ENCODE data around the gene RPS27L.

RPS27L gene

DNA sequence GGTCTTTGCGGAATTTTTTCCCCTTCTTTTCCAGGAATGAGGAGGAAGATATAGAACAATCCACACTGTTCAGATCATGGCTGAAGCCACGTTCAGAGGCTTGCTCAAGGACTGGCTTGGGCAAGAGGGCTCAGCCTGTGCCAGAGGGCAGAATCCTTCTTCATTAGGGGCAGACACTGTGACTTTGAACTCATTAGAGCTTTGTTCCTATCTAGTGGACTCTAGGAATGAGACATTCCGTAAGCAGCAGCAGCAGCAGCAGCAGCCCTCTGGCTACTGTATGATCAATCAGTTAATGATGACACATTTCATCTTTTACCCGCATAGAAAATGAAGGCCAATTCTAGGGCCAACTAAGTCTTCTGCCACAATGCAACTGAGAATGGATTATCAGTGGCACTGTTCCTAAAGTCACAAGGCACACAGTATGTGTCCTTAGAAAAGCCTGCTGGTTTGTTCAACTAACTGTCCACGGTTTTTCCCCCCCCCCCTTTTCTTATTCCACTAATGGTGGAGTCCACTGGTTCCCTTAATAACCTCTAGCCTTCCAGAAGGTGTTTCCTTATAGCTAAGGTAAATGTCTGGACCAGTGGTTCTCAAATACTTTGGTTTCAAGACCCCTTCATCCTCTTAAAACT is 30.4 kb upstream of the RPS27L start:
- DNase-seq = no peak

DNA sequence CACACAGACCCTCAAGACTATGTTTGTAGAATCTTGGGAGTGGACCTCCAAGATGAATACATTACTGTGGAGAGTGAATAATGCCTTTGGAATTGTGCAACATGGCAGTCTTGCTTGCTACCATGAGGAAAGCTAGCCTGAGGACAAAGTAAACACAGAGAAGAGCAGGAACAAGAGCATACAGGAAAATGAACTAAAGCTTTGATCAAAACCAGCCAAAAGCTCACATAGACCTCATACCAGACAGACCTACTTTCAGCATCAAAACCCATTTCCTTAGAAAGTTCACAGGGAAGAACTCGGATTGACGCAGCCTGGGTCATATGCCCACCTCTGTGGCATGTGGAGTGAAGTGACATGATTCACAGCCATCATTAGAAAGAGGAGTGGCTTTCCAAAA is 28.8 kb upstream of the RPS27L start:
- no peak for DNase-seq

DNA sequence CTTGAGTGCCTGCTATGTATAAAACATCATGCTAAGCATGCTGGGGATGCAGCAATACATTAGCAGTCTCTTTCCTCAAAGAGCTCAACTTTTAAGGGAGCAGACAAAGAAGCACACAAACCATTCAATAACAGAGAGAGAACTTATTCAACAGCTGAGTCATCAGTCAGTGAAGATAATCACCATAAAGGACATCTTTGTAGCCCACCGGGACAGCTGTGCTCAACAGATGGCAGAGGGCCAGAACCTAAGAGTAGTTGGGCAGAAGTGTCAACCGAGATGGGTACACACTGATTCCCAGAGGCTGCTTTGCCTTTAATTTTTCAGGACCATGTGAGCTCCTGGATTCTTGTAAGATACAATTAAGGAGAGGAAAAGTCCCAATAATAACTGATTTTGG is 27.9 kb upstream of the RPS27L start:
- no peak for DNase-seq

DNA sequence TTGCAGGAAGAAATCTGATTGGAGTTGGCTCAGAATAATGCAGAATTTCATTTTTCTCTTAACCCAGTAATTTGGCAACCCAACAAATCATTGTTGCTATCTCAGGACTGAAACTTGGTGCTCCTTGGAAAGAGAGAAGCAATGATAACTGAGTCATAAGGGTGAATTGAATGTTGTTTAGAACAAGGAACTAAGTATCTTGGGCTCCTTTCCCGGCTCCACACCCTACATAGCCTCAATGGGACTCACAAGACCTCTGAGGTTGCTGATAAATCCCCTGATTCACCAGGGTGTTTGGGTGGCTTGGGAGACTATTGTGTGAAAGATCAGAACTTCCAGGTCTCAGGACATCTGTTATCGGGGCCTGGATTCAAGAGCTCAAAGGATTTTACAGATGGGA is 24.4 kb upstream of the RPS27L start:
- no peak for DNase-seq

DNA sequence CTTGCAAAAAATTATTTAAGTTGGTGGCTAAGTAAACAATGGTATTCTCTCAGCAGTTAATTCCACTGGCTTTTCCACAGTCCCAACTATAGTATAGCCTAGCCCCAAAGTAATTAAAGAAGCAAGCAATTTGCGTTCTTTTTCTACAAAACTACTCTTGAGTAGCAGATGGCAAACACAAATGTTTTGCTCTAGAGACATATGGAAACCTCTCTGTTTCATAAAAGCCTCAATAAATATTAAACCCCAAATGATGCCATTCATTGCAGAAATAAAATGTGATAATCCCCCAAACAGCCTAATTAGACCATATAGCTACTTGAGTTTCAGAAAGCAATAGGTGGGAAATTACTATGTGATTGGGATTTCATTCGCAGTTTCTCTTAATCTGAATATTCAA is 23.5 kb upstream of the RPS27L start:
- no peak for DNase-seq

DNA sequence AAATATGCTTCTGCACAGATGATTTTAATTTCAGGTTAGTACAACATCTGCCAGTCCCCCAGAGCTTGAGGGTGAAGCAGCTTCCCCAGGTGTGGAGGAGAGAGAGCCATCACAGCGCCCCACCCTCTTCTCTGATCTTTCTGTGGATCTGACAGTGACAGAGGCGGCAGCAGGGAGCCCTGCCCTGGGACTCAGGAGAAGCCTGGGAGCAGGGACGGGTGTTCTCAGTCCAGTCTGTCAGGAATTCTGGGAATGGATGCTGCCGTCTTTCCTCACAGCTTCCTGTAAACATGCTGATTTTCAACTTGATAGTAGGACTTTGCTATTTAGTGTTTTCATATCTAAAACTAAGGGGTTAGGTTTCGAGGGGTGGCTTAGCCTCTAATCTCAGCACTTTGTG is 20.8 kb upstream of the RPS27L start:
- peak in 1 of 2 experiments; percentile 9 for DNase-seq

DNA sequence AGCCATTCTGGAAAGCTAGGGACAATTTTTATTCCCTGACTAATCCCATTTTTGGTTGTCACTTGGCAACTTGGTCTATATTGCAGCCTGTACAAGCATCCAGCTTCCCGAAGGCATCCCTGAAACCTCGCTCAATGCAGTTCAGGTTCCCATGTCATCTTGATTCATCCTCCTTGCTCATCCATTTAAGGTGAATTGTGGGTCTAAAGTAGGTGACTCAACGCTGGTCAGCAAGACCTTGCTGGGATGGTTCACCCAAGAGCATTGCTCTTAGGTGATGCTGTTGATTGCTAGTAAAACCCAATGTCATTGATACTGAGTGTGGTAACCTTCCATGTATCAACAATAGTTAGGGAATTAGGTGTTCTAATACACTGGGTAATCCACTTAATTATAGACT is 19.0 kb upstream of the RPS27L start:
- no peak for DNase-seq

DNA sequence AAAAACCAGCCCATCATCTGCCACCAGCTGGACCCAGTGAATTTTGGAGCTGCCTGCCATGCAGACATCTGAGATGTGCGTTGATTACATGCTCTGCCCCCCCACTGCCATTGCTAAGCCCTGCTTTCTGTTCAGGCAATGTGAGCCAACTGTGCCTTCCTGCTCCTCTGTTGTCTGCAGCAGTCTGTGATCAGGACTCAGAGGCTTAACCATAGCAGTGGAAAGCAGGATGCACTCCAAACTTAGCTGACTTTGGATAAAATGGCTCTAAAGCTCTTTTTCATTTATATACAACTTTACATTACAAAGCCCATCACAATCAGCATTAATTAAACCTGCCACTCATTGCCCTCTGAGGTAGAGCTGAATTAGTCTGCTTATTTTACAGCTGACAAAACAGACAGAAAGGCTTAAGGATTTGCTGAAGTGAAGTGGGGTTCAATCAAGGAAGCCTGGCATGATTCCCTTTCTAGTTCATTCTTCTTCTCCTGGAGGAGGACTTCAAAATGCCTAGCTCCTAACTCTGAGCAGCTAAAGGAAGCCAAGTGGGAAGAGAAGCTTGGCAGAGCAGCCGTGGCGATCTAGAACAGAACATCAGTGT is 15.7 kb upstream of the RPS27L start:
- DNase-seq = no peak

DNA sequence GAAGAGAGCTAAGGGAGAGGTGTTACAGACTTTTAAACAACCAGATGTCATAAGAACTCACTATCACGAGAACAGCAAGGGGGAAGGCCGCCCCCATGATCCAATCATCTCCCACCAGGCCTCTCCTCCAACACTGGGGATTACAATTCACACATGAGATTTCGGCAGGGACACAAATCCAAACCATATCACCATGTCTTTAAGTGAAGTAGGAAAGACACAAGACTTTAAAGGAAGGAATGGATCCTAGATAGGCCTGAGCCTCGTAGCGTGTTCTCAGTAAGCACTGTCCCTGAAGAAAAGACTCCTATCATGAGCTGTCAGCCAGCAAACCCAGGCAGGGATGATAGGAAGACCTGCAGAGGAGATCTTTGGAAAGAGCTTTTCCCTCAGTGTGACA is 15.1 kb upstream of the RPS27L start:
- DNase-seq = no peak

DNA sequence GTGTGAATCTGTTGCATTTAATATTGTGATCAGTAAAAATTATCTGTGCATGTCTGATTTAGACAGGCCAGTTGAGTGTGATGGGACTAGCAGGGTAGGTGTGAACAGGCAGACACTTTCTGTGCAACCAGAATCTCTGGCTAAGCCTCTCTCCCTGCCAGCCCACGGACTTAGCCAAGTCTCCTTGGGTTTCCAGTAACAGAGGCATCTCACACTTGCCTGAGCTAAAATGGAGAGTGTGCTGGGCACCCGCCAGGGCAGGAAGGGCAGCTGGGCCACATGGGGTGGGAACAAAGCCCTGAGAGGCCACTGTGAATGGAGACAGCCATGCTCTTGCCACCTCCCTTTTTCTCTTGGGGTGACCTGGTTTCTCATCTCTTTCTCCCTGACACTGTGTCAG is 12.5 kb upstream of the RPS27L start:
- no peak for DNase-seq

DNA sequence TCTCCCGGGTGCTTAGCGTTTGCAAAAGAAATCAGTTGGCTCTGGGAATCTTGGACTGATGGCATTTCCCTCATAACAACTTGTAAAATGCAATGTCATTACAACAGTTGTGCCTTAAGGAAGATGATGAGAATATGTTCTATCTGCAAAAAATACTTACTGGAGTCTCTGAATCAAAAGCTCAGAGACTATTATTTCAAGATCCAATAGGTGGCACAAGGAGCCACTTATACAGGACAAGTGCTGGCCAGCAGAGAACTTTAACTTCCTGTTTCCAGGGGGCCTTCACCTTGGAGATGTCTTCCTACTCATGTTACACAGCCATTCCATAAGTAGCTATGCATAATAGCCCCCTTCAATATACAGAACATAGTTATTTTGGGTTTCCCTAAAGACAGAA is 8.9 kb upstream of the RPS27L start:
- DNase-seq = no peak

DNA sequence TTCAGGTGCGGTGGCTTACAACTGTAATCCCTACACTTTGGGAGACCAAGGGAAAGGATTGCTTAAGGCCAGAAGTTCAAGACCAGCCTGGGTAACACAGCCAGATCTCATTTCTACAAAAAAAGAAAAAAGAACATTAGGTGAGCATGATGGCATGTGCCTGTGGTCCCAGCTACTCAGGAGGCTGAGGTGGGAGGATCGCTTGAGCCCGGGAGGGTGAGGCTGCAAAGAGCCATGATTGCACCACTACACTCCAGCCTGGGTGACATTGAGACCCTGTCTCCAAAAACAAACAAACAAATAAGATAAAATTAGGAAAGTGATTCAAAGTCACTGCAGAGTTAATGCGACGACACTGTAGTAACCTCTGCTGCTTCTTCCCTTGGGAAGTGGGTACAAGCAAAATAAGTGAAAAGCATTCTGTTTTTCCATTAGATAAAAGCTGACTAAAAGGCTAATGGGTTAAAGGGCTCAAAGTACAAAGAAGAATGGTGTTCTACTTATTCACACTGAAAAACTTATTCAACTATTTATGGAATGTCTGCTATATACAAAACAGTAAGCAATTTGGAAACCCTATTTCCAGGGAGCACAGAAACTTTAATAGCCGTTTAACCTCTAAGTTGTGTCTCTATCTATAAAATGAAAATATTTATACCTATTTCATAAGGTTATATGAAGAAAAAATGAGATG is 8.0 kb upstream of the RPS27L start:
- DNase-seq = no peak

DNA sequence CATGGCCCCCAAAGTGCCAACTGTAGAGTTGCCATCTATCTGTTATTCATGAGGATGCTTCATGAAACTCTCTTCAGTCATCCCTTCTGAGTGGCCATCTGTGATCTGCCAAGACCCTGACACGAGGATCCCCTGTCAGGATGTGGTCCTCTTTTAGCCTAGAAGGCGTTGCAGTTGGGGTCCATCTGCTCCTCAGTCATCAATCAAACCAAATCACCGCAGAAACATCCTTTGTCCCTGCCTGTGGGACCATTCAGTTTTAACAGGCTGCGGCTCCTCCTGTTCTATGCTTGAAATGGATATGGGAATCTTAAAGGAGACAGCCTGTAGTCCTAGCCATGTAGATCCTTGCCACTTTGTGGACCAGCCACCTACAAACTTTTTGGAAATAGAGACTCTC is 5.9 kb upstream of the RPS27L start:
- no peak for DNase-seq

DNA sequence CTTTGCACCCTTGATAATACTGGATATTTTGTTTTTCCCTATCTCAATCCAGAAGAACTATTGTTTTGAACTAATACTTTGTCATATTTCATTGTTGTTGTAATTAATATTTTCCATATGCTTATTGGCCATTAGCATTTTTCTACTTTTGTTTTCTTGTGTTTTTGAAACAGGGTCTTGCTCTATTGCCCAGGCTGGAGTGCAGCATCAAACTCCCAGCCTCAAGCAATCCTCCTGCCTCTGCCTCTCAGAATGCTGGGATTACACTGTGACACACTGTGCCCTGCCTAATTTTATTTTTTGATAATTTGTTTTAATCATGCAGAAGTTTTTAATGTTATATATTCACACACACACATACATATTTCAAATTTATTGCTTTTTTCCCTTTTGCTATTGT is 3.4 kb upstream of the RPS27L start:
- DNase-seq = no peak

DNA sequence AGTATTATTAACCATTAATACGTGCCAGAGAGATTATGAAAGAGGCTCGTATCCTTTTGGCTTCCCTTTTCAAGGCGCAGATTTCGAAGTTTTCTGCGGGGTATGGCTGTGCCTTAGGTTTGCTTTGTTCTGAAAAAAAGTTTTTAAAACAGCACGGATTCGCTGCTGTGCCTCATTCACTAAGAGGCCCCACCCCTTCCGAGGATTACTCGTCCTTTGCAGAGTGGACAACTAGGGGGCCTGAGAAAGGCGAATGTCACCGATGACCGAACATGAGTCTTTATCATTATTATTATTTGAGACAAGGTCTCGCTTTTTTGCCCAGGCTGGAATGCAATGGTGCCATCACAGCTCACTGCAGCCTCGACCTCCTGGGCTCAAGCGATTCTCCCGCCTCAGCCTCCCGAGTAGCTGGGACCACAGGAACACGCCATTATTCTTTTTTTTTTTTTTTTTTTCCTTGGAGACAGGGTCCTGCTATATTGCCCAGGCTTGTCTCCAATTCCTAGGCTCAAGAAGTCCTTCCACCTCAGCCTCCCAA is 684 bp upstream of the RPS27L start:
- DNase-seq = peak in 1 of 2 experiments; percentile 31

DNA sequence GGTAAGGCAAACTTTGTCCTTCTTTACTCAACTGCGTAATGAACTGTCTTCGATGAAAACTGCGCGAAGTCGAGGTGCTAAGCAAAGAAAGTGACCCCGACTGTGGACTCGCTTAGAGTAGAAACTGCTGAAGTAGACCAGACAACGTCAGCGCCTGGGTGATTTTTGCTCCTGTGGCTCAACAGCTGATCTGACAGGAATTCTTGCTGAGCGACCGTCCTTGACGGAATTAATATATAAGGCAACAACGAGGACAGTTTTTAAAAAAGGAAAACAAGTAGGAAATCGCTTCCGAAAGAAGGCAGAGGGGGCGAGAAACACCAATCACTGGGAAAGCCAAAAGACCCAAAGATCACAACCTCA is 541 bp downstream of the RPS27L start:
- peak in 1 of 2 experiments; percentile 9 for DNase-seq

DNA sequence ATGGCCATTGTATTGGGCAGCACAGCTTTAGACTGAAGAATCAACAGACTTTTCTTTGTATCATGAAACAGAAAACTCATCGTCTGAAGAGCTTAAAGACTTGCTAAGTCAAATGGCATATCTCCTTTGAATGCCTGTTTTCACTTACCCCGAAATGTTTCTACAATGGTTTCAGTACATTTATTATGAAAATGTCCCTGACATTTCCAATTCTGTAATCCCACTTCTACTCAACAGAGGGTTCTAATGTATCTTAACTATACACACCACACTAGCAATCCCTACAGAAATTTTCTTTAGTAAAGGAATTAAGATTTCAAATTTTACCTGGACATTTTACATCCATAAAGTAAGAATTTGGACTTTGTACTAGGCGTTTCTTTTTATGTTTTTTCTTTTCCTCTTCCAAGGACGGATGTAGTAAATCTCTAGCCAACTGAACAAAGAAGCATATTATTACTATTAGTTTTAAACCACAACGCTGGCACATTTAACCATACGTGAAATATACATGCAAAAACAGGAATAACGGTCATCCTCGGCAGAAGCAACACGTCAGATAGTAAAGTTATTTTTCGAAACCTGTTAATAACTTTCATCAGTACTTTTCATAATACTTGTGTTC is 1.1 kb downstream of the RPS27L start:
- no peak for DNase-seq

DNA sequence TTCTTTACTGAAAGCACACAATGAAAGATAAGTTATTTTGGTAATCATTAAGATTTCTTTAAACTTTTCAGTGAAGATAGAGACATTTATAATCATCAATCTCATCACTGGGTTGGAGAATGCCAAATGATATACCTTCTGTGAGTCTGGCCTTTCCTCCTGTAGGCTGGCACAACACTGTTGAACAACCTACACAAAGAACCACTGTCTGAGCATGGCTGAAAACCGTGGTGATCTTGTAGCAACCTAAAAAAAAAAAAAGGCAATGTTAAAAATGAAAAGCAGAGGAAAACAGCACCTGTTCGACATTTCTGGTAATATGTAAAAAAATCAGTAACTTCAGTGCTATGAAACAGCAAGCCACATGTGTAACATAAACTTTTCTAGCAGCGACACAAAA is 1.8 kb downstream of the RPS27L start:
- no peak for DNase-seq

DNA sequence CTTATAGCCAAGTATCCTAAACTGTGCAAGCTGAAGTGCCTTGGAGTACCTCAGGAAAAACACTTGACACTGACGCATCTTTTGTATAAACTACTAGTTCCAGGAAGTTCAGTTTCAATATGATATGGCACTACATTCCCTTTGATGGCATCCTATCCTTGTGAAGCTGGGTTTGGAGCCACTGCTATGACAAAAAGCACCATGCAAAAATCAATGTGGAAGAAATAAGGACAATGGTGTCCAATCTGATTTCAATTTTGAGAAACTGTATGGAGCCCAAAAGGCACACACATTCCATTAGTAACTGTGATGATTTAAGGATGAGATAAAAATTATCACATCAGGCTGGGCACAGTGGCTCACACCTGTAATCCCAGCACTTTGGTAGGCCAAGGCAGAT is 5.6 kb downstream of the RPS27L start:
- no peak for DNase-seq

DNA sequence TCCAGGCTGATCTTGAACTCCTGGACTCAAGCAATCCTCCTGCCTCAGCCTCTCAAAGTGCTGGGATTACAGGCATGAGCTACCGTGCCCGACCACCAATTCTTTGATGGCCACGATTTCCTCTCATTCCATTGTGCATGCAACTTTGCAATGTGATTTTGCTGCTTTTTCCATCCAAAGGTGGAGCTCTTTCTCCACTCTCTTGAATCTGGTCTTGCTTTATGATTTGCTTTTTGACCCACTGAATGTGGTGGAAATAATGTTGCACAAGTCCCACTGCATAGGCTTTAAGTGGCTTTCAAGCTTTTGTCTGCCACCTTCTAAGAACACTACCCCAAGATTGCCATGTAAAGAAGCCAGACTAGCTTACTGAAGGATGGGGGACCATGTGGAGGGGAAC is 10.6 kb downstream of the RPS27L start:
- DNase-seq = no peak

DNA sequence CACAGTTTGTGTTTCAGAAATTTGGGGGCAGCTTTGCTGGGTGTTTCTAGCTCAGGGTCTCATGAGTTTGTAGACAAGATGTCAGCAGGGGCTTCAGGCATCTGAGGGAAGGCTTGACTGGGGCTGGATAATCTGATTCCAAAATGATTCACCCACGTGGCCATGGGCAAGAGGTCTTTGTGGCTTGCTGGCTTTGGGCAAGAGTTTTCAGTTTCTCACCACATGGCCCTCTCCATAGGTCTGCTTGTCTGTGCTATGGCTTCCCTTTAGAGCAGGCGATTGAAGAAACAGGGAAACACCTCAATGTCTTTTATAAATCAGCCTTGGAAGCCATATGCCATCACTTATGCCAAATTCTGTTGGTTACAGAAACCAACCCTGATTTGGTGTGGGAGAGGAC is 11.9 kb downstream of the RPS27L start:
- DNase-seq = no peak

DNA sequence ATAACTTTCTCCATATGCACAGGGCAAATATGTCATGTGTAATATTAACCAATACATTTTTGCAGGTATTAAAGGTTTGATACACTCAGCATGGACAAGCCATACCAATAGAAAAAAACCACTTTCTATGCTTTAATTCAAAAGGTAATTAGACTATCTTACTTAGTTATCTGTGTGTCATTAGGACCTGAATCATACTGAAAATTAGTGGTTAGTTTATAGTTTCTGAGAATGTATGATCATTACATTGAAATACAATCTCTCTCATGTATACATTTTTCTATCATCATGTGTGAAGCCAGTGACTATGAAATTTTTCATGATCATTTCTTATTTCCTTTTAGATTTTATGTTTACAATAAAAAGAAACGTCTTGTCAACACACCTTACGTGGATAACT is 16.3 kb downstream of the RPS27L start:
- DNase-seq = no peak

DNA sequence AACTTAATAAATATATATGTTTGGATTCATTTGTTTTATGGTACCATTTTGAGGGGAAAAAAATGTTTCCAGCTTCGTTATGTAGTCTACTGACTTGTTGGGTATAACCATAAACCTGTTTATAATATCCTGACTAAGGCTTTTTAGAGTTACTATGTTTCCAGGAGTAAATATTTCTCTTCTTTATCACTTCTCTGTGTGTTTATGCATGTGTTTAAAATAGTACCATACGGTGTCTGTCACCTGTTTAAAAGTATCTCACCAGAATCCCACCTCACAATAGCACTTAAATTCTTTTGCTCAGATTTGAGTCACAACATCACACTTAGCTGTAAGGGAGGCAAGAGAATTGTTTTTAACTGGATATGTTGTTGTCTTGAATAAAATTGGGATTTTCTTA is 20.5 kb downstream of the RPS27L start:
- no peak for DNase-seq

DNA sequence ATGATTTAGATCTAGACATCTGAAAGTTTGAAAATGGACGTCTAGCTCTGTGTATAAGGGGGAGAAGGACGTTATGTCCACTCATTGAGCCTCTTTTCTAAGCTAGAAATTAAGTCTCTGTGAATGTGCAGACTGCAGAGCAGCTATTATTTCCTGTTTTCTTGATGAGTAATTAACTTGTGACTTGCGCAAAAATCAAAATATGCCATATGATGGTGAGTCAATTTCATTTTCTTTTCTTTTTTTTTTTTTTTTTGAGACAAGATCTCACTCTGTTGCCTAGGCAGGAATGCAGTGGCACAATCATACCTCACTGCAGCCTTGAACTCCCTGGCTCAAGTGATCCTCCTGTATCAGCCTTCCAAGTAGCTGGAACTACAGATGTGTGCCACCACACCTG is 21.5 kb downstream of the RPS27L start:
- no peak for DNase-seq

Data from SHP77 (cell line).